Cardiac fibroblast (primary cell): Measurements from ENCODE around the gene RAD51.

Source experiments
- DNase-seq, 2 donors: peaks; one replicate each; pipeline versions ENCODE4 v3.0.0 to v3.0.0-alpha.2; 2010; ENCODE audit warnings: low read depth in 2 of 2
- H3K4me3 ChIP-seq, 2 donors: replicated peaks in 1 of 2; 1 replicate in 1 of 2; 2 replicates in 1 of 2; pipeline ENCODE4 v1.5.1; 2011; ENCODE audit warnings: low read depth in 2 of 2, low read length in 2 of 2, mild to moderate bottlenecking in 2 of 2, moderate library complexity in 1 of 2
- TF ChIP-seq, protein P1 (sequence below): IDR thresholded peaks from one replicate; pipeline ENCODE4 v1.5.1; 2011; ENCODE audit warnings: low read depth, mild to moderate bottlenecking, low read length, inconsistent platforms

Gene RAD51

DNA sequence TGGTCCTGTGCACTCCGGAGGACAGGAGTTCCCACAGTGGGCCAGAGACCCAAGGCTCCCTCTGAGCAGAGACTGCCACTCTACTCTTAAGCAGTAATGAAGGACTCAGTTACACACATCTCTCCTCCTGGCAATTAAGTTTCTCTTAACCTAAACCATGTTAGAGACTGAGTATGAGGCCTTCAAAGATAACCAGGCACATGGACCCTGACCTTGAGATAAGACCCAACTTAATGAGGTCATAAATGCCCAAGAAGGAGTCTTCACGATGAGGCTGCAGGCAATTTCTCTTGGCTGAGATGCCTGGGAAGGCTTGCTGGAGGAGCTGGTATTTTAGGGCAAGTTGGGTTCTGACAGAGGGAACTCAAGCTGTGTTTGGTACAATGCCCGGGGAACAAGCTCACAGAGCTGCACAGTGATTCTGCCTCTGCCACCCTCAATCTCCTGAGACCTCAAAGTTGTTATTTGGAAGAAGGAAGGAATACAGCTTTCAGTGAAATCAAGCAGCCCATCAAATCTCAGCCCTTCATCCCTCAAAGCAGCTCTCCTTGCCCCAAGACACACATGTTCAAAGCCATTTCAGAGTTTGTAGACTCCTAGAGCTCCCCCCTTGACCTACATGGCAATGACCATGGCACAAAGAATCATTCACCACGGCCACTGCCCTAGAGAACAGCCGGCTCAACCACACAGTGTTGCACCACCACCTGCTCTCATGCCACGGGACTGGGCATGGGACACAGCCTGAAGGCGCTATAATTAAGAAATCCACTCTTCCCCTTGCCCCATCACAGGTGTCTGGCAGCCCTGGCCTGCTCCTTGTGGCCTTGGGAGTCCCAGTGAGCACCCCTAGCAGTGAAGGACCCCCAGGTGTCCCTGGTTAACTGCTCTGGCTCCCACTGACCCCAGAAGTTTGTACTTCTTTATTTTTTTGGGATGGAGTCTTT is 53.0 kb downstream of the RAD51 start:
- H3K4me3 ChIP-seq: no peak overlapping the region
- no peak for DNase-seq
- TF ChIP-seq, protein P1, sequence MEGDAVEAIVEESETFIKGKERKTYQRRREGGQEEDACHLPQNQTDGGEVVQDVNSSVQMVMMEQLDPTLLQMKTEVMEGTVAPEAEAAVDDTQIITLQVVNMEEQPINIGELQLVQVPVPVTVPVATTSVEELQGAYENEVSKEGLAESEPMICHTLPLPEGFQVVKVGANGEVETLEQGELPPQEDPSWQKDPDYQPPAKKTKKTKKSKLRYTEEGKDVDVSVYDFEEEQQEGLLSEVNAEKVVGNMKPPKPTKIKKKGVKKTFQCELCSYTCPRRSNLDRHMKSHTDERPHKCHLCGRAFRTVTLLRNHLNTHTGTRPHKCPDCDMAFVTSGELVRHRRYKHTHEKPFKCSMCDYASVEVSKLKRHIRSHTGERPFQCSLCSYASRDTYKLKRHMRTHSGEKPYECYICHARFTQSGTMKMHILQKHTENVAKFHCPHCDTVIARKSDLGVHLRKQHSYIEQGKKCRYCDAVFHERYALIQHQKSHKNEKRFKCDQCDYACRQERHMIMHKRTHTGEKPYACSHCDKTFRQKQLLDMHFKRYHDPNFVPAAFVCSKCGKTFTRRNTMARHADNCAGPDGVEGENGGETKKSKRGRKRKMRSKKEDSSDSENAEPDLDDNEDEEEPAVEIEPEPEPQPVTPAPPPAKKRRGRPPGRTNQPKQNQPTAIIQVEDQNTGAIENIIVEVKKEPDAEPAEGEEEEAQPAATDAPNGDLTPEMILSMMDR: no peak

DNA sequence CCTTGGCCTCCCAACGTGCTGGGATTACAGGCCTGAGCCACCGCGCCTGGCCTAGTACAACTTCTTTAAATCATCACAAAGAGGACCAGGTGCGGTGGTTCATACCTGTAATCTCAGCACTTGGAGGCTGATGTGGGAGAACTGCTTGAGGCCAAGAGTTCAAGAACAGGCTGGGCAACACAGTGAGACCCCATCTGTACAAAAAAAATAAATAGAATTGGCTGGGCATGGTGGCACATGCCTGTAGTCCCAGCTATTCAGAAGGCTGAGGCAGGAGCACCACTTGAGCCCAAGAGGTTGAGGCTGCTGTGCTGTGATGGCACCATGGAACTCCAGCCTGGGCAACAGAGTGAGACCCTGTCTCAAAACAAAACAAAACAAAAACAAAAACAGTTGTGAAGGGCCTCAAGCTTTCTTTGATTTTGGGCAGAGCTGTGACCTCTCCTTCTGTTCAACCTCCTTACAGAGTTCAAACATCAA is 54.2 kb downstream of the RAD51 start:
- TF ChIP-seq, protein P1: no peak
- H3K4me3 ChIP-seq: no peak overlapping the region
- no peak for DNase-seq

DNA sequence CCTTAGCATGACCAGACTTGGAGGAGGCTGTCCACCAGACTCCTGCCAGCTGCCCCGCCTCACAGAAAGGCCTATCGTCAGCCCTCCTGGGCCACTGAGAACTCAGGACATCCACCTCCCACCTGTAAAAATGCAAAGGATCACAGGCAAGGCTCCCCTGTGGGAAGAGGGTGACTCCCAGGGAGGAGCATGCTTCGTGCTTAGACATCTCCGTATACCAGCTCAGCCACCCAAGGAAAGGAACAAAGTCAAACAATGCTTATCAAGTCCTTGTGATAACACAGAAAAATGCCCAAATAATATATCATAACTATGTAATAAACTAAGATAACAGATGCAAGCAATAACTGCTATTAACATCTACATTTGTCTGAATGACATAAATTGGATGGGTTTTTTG is 55.9 kb downstream of the RAD51 start:
- no peak for DNase-seq
- TF ChIP-seq, protein P1: no peak
- no peak overlapping the region for H3K4me3 ChIP-seq

DNA sequence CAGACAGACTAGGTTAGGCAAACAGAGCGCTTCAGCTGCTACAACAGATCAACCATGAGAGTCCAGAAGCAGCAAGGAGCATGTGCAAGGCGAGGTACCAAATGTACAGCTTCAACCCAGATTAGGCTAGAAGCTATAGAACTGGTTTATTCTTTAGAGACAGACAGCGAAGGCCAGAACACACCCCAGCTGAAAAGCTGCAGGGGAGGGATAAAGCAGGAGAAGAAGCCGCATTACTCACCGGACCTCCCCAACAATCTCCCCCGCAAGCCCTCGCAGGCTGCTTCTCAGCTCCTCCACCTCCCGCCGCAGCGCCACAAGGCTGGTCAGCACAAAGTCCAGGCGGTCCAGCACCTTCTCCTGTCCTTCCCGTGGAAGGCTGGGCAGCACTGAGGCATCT is 56.8 kb downstream of the RAD51 start:
- DNase-seq: no peak
- no peak overlapping the region for H3K4me3 ChIP-seq
- TF ChIP-seq, protein P1: no peak

DNA sequence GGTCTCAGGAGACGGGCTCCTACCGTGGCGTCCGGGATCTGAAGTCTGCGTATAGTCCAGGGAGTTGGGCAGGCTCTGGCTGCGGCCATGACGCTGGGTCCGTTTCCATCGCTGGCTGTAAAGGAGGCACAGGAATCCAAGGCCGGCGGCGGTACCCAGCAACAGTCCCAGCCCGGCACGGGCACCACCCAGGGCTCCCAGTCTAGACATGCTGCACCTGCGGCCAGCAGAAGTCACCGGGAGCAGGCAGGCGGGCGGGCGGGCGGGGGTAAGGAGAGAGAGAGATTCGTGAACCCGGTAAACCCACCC is 59.6 kb downstream of the RAD51 start:
- peak in 1 of 2 donors; percentile 18 for DNase-seq
- TF ChIP-seq, protein P1: no peak

DNA sequence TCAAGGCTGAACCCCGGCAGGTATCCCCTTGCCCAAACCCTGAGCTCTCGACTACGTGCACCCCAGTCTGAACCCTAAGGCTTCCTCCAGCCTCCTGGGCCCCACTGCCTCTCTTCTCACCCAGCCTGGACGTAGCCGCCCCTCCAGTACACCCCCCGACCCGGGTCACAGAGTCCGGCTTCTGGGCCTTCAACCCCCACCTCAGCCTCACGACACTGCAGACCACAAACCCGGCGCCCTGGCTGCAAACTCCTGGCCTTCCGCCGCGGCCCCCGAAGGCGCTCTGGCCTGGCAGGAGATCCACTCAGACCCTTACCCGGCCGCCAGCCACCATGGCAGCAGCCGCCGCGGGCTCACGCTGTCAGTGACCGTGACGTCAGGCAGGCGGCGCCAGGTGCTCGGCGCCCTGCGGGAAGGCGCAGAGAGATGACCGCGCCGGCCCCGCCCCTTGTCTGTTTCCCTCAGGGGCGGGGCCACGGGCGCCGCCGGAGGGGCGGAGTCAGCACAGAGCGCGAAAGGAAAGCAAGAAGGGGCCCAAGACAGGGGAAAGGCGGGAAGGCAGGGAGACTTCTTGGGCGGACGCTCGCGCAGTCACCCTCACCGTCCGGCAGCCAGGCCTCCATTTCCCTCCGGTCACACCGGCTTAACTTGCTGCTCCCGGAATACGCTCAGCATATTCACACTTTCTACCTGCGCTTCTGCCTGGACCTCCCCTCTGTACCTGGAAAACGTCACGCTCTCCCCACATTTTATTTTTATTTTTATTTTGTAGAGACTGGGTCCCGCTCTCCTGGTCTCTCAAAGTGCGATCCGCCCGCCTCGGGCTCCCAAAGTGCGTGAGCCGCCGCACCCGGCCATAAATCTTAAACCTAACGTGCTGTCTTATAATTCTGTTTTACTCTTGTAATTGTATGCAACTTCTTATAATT is 60.2 kb downstream of the RAD51 start, which contains the start of gene RMDN3:
TSS of gene RMDN3 (minus strand) at position 372 of the 929 bp plus-strand sequence. CDS start 471 bp downstream, outside the sequence.
- peak; percentile 88 to 94 for DNase-seq
- peak within 1 kb of the TSS; percentile 94 to 98 for H3K4me3 ChIP-seq
- TF ChIP-seq, protein P1: no peak

More for the DNA sequence above, 59.6 kb downstream of the RAD51 start:
- peak overlapping the region; percentile 94 to 98 for H3K4me3 ChIP-seq
